Fibroblast of mammary gland (primary cell): ENCODE measurements around the gene RALBP1.

Source experiments
- DNase-seq: peaks from one replicate; pipeline ENCODE4 v3.0.0-alpha.2; 2010; ENCODE audit warnings: low read depth
- H3K4me3 ChIP-seq: 2 replicates; pipeline ENCODE4 v1.5.1; 2011; ENCODE audit warnings: low read depth, mild to moderate bottlenecking, low read length, moderate library complexity; ENCODE audit not compliant: control insufficient read depth
- CTCF ChIP-seq: conservative IDR thresholded peaks from 2 replicates; pipeline ENCODE4 v1.5.1; 2011; ENCODE audit warnings: low read depth, low read length, inconsistent platforms; ENCODE audit not compliant: control insufficient read depth, insufficient read depth

RALBP1 gene

GRCh38 chr18:9547782-9548181 lies 72.5 kb downstream of the RALBP1 start:
- H3K4me3 ChIP-seq, result no peak overlapping the region
- no peak for DNase-seq
- TF ChIP-seq CTCF, result no peak

- no peak overlapping the region for H3K4me3 ChIP-seq
- DNase-seq, result no peak
- peak; percentile 1 for TF ChIP-seq CTCF
Measured at GRCh38 chr18:9549405-9549804, 74.1 kb downstream of the RALBP1 start.

- no peak for DNase-seq
- TF ChIP-seq CTCF, result no peak
- no peak overlapping the region for H3K4me3 ChIP-seq
Measured at GRCh38 chr18:9550429-9550828, 75.1 kb downstream of the RALBP1 start.

- peak; percentile 31 for DNase-seq
- H3K4me3 ChIP-seq, result no peak overlapping the region
- no peak for TF ChIP-seq CTCF
Measured at GRCh38 chr18:9552191-9552590, 76.9 kb downstream of the RALBP1 start.

GRCh38 chr18:9552616-9553015 lies 77.3 kb downstream of the RALBP1 start:
- H3K4me3 ChIP-seq, result no peak overlapping the region
- no peak for TF ChIP-seq CTCF
- DNase-seq, result no peak

GRCh38 chr18:9557250-9557943 lies 82.1 kb downstream of the RALBP1 start:
- no peak for DNase-seq
- no peak overlapping the region for H3K4me3 ChIP-seq
- no peak for TF ChIP-seq CTCF
